Parathyroid adenoma (tissue), 2 donors: ENCODE results near the gene ANKRD7.

ENCODE experiments used
- H2AFZ ChIP-seq: fragments of 300-600 bp; sonication (generic); one replicate; pipeline ENCODE4 v1.7.0; 2017; ENCODE audit warnings: antibody characterized with exemption, mild to moderate bottlenecking
- H3K27ac ChIP-seq: fragments of 300-600 bp; sonication (generic); one replicate; pipeline ENCODE4 v1.7.0; 2017
- H3K27me3 ChIP-seq: fragments of 300-600 bp; sonication (generic); one replicate; pipeline ENCODE4 v1.7.0; 2017; ENCODE audit warnings: low read length; ENCODE audit not compliant: control insufficient read depth, insufficient read depth
- H3K36me3 ChIP-seq: fragments of 300-600 bp; sonication (generic); one replicate; pipeline ENCODE4 v1.7.0; 2017; ENCODE audit warnings: low read length; ENCODE audit not compliant: control insufficient read depth, insufficient read depth
- H3K4me1 ChIP-seq: fragments of 300-600 bp; sonication (generic); one replicate; pipeline ENCODE4 v1.7.0; 2017; ENCODE audit warnings: control low read depth
- H3K4me2 ChIP-seq: fragments of 300-600 bp; sonication (generic); one replicate; pipeline ENCODE4 v1.7.0; 2017; ENCODE audit warnings: low read length
- H3K4me3 ChIP-seq: fragments of 300-600 bp; sonication (generic); one replicate; pipeline ENCODE4 v1.7.0; 2017; ENCODE audit warnings: low read depth, low read length
- H3K79me2 ChIP-seq: fragments of 300-600 bp; sonication (generic); one replicate; pipeline ENCODE4 v1.7.0; 2017; ENCODE audit warnings: control low read depth
- H3K9ac ChIP-seq: fragments of 300-600 bp; sonication (generic); one replicate; pipeline ENCODE4 v1.7.0; 2017; ENCODE audit warnings: mild to moderate bottlenecking
- H3K9me3 ChIP-seq: fragments of 300-600 bp; sonication (generic); one replicate; pipeline ENCODE4 v1.7.0; 2017; ENCODE audit warnings: low read length; ENCODE audit not compliant: control insufficient read depth
- TF ChIP-seq, protein P1 (sequence below): fragments of 300-600 bp; sonication (generic); IDR thresholded peaks from one replicate; pipeline ENCODE4 v1.7.0; 2017; ENCODE audit warnings: antibody characterized with exemption, mild to moderate bottlenecking
- donor health status: primary hyperparathyroidism.

ANKRD7 gene

DNA sequence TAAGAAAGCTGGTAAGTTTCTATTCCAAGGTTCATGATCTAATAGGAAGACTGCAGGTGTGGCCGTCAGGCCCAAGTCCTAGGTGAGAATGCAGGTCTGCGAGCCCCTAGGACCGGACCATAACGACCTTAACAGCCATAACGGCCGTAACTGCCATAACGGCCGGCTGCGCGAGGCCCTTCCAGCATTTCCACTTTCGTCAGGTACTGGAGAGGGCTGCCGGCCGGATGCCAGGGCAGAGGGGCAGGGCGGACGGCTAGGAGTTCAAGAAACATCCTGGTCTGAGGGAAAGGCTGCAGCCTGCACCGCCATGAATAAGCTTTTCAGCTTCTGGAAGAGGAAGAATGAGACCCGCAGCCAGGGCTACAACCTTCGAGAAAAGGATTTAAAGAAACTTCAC lies at the start of gene ANKRD7:
ANKRD7 (plus strand) TSS at position 184 of the 400 bp plus-strand sequence; CDS start at position 311, 127 bp downstream.
- TF ChIP-seq, protein P1, sequence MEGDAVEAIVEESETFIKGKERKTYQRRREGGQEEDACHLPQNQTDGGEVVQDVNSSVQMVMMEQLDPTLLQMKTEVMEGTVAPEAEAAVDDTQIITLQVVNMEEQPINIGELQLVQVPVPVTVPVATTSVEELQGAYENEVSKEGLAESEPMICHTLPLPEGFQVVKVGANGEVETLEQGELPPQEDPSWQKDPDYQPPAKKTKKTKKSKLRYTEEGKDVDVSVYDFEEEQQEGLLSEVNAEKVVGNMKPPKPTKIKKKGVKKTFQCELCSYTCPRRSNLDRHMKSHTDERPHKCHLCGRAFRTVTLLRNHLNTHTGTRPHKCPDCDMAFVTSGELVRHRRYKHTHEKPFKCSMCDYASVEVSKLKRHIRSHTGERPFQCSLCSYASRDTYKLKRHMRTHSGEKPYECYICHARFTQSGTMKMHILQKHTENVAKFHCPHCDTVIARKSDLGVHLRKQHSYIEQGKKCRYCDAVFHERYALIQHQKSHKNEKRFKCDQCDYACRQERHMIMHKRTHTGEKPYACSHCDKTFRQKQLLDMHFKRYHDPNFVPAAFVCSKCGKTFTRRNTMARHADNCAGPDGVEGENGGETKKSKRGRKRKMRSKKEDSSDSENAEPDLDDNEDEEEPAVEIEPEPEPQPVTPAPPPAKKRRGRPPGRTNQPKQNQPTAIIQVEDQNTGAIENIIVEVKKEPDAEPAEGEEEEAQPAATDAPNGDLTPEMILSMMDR, result no peak
- no peaks in the 10 kb centered on the region for H3K9me3 ChIP-seq

DNA sequence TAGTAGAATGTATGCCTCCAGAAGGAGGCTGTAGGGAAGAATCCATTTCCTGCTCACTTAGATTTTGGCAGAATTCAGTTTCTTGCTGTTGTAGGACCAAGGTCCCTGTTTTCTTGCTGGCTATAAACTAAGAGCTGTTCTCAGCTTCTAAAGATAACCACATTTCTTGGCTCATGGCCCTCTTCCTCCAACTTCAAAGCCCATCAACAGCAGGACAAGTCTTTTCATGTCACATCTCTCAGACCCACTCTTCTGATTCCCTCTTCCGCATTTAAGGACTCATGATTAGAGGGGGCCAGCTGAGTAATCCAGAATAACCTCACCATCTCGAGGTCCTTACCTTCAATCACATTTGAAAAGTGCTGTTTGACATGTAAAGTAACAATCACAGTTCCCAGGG lies 48.8 kb upstream of the ANKRD7 start:
- Histone ChIP-seq H3K4me2 (no peak overlapping the region), H3K79me2 (no peaks in the 10 kb centered on the region)

More for the DNA sequence above, at the start of gene ANKRD7:
- Histone ChIP-seq H3K36me3 (no peaks in the 10 kb centered on the region), H3K4me3 (no peak within 1 kb of the TSS), H3K4me1 (no peaks in the 10 kb centered on the region), H3K9ac (no peak within 1 kb of the TSS), H3K27me3 (no peaks in the 10 kb centered on the region), H3K79me2 (no peaks in the 10 kb centered on the region), H2AFZ (no peak within 1 kb of the TSS), H3K4me2 (no peak within 1 kb of the TSS), H3K27ac (no peak within 1 kb of the TSS)

GRCh38 chr7:118179191-118179590 lies 45.3 kb upstream of the ANKRD7 start:
- TF ChIP-seq, protein P1, result no peak
- H2AFZ ChIP-seq, result no peak overlapping the region
- H3K9ac ChIP-seq, result no peak overlapping the region
- H3K27ac ChIP-seq, result no peak overlapping the region
- H3K9me3 ChIP-seq, result no peaks in the 10 kb centered on the region
- no peaks in the 10 kb centered on the region for H3K27me3 ChIP-seq
- no peak overlapping the region for H3K4me2 ChIP-seq
- no peaks in the 10 kb centered on the region for H3K79me2 ChIP-seq
- H3K36me3 ChIP-seq, result no peaks in the 10 kb centered on the region
- no peak overlapping the region for H3K4me3 ChIP-seq
- H3K4me1 ChIP-seq, result no peaks in the 10 kb centered on the region

More for the DNA sequence above, 48.8 kb upstream of the ANKRD7 start:
- Histone ChIP-seq H3K27me3 (no peaks in the 10 kb centered on the region), H3K4me1 (no peaks in the 10 kb centered on the region), H3K27ac (no peak overlapping the region), H3K9me3 (no peaks in the 10 kb centered on the region), H3K36me3 (no peaks in the 10 kb centered on the region), H3K4me3 (no peak overlapping the region), H2AFZ (no peak overlapping the region), H3K9ac (no peak overlapping the region)
- TF ChIP-seq, protein P1, result no peak

GRCh38 chr7:118182593-118183427 lies 41.7 kb upstream of the ANKRD7 start:
- Histone ChIP-seq H3K27ac (peak overlapping the region; percentile 81), H3K79me2 (no peaks in the 10 kb centered on the region), H2AFZ (peak overlapping the region; percentile 87), H3K9ac (no peak overlapping the region), H3K4me1 (no peaks in the 10 kb centered on the region), H3K9me3 (no peaks in the 10 kb centered on the region), H3K27me3 (no peaks in the 10 kb centered on the region), H3K4me3 (peak overlapping the region; percentile 87), H3K4me2 (peak overlapping the region; percentile 67), H3K36me3 (no peaks in the 10 kb centered on the region)
- TF ChIP-seq, protein P1, result no peak

- H3K27ac ChIP-seq, result peak overlapping the region; percentile 81
- H2AFZ ChIP-seq, result peak overlapping the region; percentile 87
- no peaks in the 10 kb centered on the region for H3K27me3 ChIP-seq
- TF ChIP-seq, protein P1, result no peak
- no peaks in the 10 kb centered on the region for H3K79me2 ChIP-seq
- H3K9me3 ChIP-seq, result no peaks in the 10 kb centered on the region
- H3K36me3 ChIP-seq, result no peaks in the 10 kb centered on the region
- H3K4me1 ChIP-seq, result no peaks in the 10 kb centered on the region
- H3K9ac ChIP-seq, result peak overlapping the region; percentile 38
- peak overlapping the region; percentile 67 for H3K4me2 ChIP-seq
- H3K4me3 ChIP-seq, result peak overlapping the region; percentile 87
These were observed 41.1 kb upstream of the ANKRD7 start for GRCh38 chr7:118183428-118183785.
